ENCODE data around the gene PALB2.

PALB2 gene

DNA sequence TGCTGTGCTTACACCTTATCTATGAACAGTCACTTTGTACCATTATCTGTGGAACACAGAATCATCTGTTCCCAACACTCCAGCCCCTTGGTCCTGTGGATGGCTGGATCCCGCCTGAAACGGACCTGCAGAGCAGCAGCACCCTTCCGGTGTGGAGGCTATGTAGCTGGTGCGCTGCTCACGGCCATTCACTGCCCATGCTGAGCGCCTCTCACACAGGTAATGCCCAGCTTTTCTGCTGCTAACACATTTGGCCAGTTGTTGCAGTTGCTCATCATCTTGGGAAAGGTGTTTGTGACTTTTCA lies 26.2 kb upstream of the PALB2 start:
- TF ChIP-seq EGR1 (IDR thresholded peaks at IDR 0.05): no peak
- TF ChIP-seq MAX (IDR thresholded peaks at IDR 0.05): no peak
- no peak for TF ChIP-seq NFIC (IDR thresholded peaks at IDR 0.05)

DNA sequence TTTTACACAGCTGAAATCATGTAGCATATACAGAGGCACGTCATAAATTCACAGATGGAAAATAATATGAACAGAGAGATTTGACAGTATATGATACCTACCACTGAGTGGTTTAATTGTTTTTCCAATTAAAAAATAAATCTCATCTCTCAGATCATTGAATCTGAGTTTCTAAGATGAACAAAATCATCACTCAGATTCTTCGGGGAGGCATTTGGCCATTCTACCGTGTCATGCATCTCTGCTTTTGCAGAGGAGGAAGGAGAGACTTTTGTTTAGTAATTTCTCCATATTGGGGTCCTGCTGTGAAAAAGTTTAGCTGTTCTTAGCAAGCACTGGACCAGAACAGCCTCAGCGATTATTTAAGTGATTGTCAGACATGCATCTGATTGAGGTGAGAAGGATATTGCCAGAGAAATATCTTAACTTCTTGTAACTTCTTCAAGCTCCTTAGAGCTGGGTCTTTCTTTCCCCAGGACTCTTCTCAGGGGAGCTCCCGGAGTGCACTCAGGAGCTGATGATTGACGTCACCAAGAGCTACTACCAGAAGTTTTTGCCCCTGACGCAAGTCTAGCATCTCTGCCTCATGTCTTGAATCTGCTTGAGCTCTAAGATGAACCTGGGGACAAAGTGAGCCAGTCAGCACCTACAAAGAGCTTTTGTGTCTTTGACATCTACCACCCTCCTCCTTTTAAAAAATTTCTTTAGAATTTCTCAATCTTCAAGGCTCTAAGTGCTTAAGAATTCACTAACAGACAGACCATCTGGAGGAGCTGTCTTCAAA lies 25.7 kb upstream of the PALB2 start:
- no peak for TF ChIP-seq TAF1 (IDR thresholded peaks at IDR 0.05; ENCODE audit: low read depth)
- no peak for TF ChIP-seq ZBTB7A (IDR thresholded peaks at IDR 0.05; ENCODE audit: low read depth)
- no peak for TF ChIP-seq CREB1 (IDR thresholded peaks at IDR 0.05; ENCODE audit: low read depth)
- TF ChIP-seq USF1 (IDR thresholded peaks at IDR 0.05): no peak
- no peak for TF ChIP-seq REST (IDR thresholded peaks at IDR 0.05; ENCODE audit: low read depth)
- no peak for TF ChIP-seq CEBPB (IDR thresholded peaks at IDR 0.05)
- no peak for TF ChIP-seq RAD21 (IDR thresholded peaks at IDR 0.05; ENCODE audit: low read depth)
- TF ChIP-seq YY1 (IDR thresholded peaks at IDR 0.05; ENCODE audit: low read depth): no peak
- TF ChIP-seq TEAD4 (IDR thresholded peaks at IDR 0.05): no peak
- TF ChIP-seq EGR1 (IDR thresholded peaks at IDR 0.05): no peak

- TF ChIP-seq EGR1 (IDR thresholded peaks at IDR 0.05) (no peak), ZBTB7A (IDR thresholded peaks at IDR 0.05; ENCODE audit: low read depth) (no peak), TAF1 (IDR thresholded peaks at IDR 0.05; ENCODE audit: low read depth) (no peak), TEAD4 (IDR thresholded peaks at IDR 0.05) (no peak), REST (IDR thresholded peaks at IDR 0.05; ENCODE audit: low read depth) (no peak), TCF12 (IDR thresholded peaks at IDR 0.05; ENCODE audit: low read depth) (no peak), YY1 (IDR thresholded peaks at IDR 0.05; ENCODE audit: low read depth) (no peak), FOXM1 (IDR thresholded peaks at IDR 0.05; ENCODE audit: borderline replicate concordance, low read depth) (no peak), MAX (IDR thresholded peaks at IDR 0.05) (no peak), CREB1 (IDR thresholded peaks at IDR 0.05; ENCODE audit: low read depth) (no peak), USF1 (IDR thresholded peaks at IDR 0.05) (no peak), EP300 (IDR thresholded peaks at IDR 0.05; ENCODE audit: borderline replicate concordance) (no peak), CEBPB (IDR thresholded peaks at IDR 0.05) (no peak), NFIC (IDR thresholded peaks at IDR 0.05) (no peak), RAD21 (IDR thresholded peaks at IDR 0.05; ENCODE audit: low read depth) (no peak)
Measured at GRCh38 chr16:23663918-23664317, 22.8 kb upstream of the PALB2 start.

DNA sequence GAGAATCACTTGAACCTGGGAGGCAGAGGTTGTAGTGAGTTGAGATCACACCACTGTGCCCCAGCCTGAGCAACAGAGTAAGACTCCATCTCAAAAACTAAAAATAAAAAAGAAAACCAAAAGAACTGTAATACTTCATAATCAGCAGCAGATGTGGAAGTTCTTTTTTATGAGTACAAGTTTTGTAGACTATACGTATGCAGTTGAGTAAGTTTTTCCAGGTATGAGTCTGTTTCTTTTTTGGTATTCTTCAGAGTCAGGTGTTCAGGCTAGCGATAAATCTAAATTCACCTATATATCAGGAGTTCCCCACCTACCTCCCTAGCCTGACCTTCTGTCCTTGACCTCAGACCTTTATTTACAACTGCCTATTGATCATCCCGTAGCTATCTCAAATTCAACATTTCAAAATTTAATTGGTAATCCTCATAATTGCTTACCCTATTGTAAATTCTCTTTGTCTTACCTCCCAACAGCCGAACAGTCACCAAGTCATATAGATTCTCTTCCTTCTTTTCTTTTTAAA lies 10.9 kb upstream of the PALB2 start:
- no peak for TF ChIP-seq EP300 (IDR thresholded peaks at IDR 0.05; ENCODE audit: borderline replicate concordance)
- TF ChIP-seq RAD21 (IDR thresholded peaks at IDR 0.05; ENCODE audit: low read depth): no peak
- TF ChIP-seq TAF1 (IDR thresholded peaks at IDR 0.05; ENCODE audit: low read depth): no peak
- no peak for TF ChIP-seq REST (IDR thresholded peaks at IDR 0.05; ENCODE audit: low read depth)
- TF ChIP-seq EGR1 (IDR thresholded peaks at IDR 0.05): no peak
- no peak for TF ChIP-seq NFIC (IDR thresholded peaks at IDR 0.05)
- no peak for TF ChIP-seq CREB1 (IDR thresholded peaks at IDR 0.05; ENCODE audit: low read depth)
- no peak for TF ChIP-seq YY1 (IDR thresholded peaks at IDR 0.05; ENCODE audit: low read depth)
- TF ChIP-seq TCF12 (IDR thresholded peaks at IDR 0.05; ENCODE audit: low read depth): no peak
- no peak for TF ChIP-seq CEBPB (IDR thresholded peaks at IDR 0.05)
- no peak for TF ChIP-seq TEAD4 (IDR thresholded peaks at IDR 0.05)
